NK-92 (cell line): ENCODE results near the gene ACADSB.

Source experiments
- DNase-seq: peaks from one replicate; lab custom pipeline; 2025; ENCODE audit not compliant: unreplicated experiment; lab: John Stamatoyannopoulos, UW

Gene ACADSB

DNA sequence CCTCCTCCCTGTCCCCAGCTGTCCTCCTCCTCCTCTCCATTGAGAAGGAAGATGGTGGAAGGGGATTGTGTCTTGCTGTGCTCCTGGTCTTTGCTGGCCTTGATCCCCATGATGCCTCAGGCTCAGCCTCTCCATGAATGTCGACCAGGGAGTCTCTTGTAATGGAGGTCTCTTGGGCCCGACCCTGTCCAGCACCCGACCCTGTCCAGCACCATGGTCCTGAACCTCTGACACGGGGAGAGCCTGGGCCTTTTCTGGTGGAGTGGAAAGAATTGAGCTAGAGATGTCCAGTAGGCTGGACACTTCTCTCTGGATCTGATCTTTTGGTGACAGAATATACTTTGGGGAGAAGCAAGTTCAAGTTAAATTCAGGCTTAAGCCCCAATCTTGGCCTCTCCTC is 84.7 kb downstream of the ACADSB start:
- DNase-seq, result no peak

DNA sequence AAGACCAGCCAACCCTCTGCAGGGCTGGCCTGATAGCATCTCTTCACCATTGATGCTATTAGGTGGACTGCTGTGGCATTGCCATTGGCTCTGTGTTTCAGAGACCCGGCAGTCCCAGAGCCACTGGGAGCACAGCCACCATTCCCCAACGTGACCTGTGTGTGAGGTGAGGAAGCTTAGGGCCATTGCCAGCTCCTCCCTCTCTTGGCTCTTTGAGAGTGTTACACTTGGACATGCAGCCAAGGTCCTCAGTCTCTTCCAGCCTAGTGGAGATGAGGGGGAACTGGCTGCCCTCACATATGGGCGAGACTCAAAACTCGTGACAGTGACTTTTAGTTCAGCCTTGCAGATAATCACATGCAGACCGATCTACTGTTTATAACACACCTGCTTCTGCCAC is 87.6 kb downstream of the ACADSB start:
- no peak for DNase-seq

DNA sequence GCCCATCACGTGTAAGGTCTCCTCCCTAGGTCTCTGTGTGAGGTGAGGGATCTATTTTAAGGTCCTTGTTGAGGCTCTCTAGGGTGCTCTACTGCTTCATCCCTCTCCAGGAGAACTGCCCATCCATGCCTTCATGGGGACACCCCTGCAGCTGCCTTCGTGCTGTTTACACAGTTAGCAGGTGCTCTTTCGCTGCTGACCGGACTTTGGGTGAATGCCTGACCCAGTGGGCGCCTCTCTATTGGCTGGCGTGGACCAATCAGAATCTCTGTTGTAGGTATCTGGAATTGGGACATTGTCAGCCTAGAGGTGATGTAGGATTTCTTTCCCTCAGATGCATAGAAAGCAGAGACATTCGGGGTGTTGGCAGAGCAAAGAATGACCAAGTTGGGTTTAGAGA is 88.2 kb downstream of the ACADSB start:
- no peak for DNase-seq

DNA sequence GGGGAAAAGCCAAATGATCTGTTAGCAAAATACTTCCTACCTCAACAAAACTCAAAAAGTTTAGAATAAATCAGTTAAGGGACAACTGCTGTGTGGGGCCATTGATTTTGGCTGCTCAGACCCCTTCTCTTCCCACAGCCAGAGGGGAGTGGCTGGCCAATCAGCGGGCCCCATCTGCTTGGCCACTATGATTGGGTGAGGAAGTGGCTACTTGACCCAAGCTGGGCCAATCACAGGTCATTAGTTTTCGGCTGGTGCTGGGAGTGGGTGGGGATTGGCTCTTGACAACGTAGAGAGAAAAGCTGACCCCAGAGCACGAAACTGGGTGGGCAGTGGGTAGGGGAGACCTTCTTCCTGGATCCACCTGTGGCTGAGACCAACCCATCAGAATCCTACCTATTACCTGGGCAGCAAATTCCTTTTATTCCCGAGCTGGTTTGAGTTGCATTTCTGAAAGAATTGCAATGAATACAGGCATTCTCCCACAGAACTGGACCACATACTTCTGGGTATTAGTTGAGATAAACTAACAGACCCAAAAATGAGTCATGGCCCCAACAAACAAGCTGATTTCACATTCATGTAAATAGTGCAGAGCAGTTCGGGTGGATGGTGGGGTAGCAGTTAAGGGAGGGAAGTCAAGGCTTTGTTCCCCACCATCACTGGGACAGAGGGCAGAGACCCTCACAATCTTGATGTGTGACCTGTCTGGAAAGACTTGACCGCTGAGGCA is 91.4 kb downstream of the ACADSB start:
- no peak for DNase-seq

DNA sequence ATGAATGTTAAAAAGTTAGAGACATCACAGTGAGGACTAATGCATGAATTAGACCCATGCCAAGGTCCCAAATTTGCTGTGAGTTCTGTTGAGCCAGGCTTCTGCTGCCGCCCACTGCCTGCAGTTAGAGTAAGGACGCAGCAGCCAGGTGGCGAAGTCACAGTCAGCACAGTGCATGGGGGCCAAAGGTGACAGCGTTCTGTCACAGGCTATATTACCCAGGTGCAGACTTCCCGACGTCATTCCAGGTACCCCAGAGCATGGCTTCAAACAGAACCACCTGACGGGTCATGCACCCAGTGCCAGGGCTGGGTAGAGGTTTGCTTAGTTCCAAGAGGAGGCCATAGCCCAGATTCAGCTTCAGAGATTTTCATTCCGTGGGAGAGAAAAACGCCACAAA is 93.1 kb downstream of the ACADSB start:
- DNase-seq, result no peak

DNA sequence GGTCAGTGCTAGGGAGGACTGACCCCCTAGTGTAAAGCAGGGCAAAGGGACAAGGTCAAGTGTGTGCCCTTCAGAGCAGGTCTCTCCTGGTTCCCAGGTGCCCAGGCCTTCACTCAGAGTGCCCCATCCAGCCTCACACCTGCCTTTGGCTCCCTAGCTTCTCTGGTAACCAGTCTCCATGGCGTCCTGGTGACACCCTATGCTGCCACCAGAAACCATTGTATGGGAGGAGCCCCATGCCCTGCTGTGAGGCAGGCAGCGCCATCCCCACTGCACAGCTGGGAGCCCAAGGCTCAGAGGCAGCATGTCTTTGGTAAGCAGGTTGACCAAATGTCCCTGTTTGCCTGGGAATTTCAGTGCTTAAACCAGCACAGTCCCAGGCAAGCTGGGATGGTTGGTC is 93.9 kb downstream of the ACADSB start:
- DNase-seq, result no peak

DNA sequence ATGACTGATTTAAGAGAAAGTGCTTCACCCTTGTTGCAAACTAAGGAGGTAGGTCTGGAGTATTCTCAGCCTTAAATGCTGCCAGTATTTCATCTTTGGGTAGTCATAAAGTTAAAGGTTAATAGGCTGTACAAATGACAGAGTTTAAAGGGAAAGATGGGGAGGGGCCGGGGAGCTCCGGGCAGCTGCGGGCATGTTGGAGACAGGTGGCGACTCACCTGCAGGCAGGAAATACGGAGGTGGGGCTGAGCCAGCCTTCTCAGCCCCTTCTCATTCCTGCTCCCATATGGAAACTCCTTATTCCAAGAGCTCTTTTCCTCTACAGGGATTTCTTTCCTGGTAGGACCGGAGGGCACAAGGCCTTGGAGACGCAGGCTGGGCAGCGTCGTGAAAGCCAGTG is 95.1 kb downstream of the ACADSB start:
- no peak for DNase-seq
